WTC11 (cell line): ENCODE results near the gene FGG. TPM values are rescaled to one million over a fixed set of nuclear protein-coding genes. Genes with fewer than 3 reads are reported as not detected.
A peak's percentile ranks its signal among the peaks of the same experiment; 100 is the strongest.

Source experiments
- ATAC-seq: fragments of 200-7000 bp; cut with Tn5 transposase; 2 replicates; pipeline ENCODE4 v1.10.0; 2021; ENCODE audit warnings: mild to moderate bottlenecking, moderate library complexity
- CTCF ChIA-PET: fragments of 300-600 bp; sonication (Branson Sonifier 250); formaldehyde crosslinking; loops from one replicate; lab custom pipeline; 2021; ENCODE audit warnings: antibody characterized with exemption; lab: Charles Lee
- POLR2A ChIA-PET: fragments of 350-600 bp; sonication (Branson Sonifier 250); formaldehyde crosslinking; loops from one replicate; lab custom pipeline; 2021; ENCODE audit warnings: antibody characterized with exemption; lab: Charles Lee
- DNase-seq: peaks from one replicate; pipeline ENCODE4 v3.0.0; 2021; ENCODE audit warnings: low spot score
- H3K27ac Mint-ChIP-seq: 2 replicates; pipeline ENCODE4 v1.8.0; 2021; ENCODE audit warnings: mixed read lengths
- H3K27me3 Mint-ChIP-seq: 2 replicates; pipeline ENCODE4 v1.8.0; 2021; ENCODE audit warnings: low read depth, mild to moderate bottlenecking, moderate library complexity, mixed read lengths
- H3K36me3 Mint-ChIP-seq: 2 replicates; pipeline ENCODE4 v1.8.0; 2021; ENCODE audit warnings: mixed read lengths
- H3K4me1 Mint-ChIP-seq: 2 replicates; pipeline ENCODE4 v1.8.0; 2022; ENCODE audit warnings: mixed read lengths
- H3K4me3 Mint-ChIP-seq: 2 replicates; pipeline ENCODE4 v1.8.0; 2021; ENCODE audit warnings: mild to moderate bottlenecking, moderate library complexity, mixed read lengths
- H3K9me3 Mint-ChIP-seq: 2 replicates; pipeline ENCODE4 v1.8.0; 2021; ENCODE audit warnings: mixed read lengths
- ATF6 ChIP-seq: sonication (generic); formaldehyde crosslinking; IDR thresholded peaks from 2 replicates; pipeline ENCODE4 v1.8.1; 2023; ENCODE audit warnings: mild to moderate bottlenecking, missing genetic modification reagents
- CDX4 ChIP-seq: fragments of 250-450 bp; sonication (Bioruptor Pico); IDR thresholded peaks from 2 replicates; pipeline ENCODE4 v1.9.0; 2021; ENCODE audit warnings: moderate library complexity, mild to moderate bottlenecking, inconsistent platforms, borderline replicate concordance
- CREM ChIP-seq: sonication (generic); formaldehyde crosslinking; IDR thresholded peaks from 2 replicates; pipeline ENCODE4 v1.8.1; 2022; ENCODE audit warnings: mild to moderate bottlenecking, missing genetic modification reagents, moderate library complexity
- ELF4 ChIP-seq: sonication (generic); formaldehyde crosslinking; IDR thresholded peaks from 2 replicates; pipeline ENCODE4 v1.8.1; 2022; ENCODE audit warnings: low read depth, mild to moderate bottlenecking, moderate library complexity, missing genetic modification reagents
- FOXP1 ChIP-seq: sonication (generic); formaldehyde crosslinking; IDR thresholded peaks from 2 replicates; pipeline ENCODE4 v1.8.0; 2022; ENCODE audit warnings: missing genetic modification reagents, mild to moderate bottlenecking, moderate library complexity, borderline replicate concordance
- GRHL2 ChIP-seq: fragments of 250-450 bp; sonication (Bioruptor Pico); IDR thresholded peaks from 2 replicates; pipeline ENCODE4 v1.8.0; 2022; ENCODE audit warnings: mild to moderate bottlenecking, moderate library complexity; ENCODE audit not compliant: insufficient replicate concordance, severe bottlenecking
- MYBL2 ChIP-seq: sonication (generic); formaldehyde crosslinking; IDR thresholded peaks from 2 replicates; pipeline ENCODE4 v1.8.1; 2023; ENCODE audit warnings: mild to moderate bottlenecking, moderate library complexity, missing genetic modification reagents
- NFE2L1 ChIP-seq: sonication (generic); formaldehyde crosslinking; IDR thresholded peaks from 2 replicates; pipeline ENCODE4 v1.8.1; 2023; ENCODE audit warnings: missing genetic modification reagents
- NFYB ChIP-seq: sonication (generic); formaldehyde crosslinking; conservative IDR thresholded peaks from 2 replicates; pipeline ENCODE4 v1.8.0; 2022; ENCODE audit warnings: low read depth, missing genetic modification reagents
- NR1H2 ChIP-seq: sonication (generic); formaldehyde crosslinking; IDR thresholded peaks from 2 replicates; pipeline ENCODE4 v1.9.0; 2021; ENCODE audit warnings: mild to moderate bottlenecking, moderate library complexity, missing genetic modification reagents
- NR2C2 ChIP-seq: sonication (generic); formaldehyde crosslinking; IDR thresholded peaks from 2 replicates; pipeline ENCODE4 v1.8.0; 2022; ENCODE audit warnings: mild to moderate bottlenecking, missing genetic modification reagents
- OVOL2 ChIP-seq: fragments of 250-450 bp; sonication (Bioruptor Pico); IDR thresholded peaks from 2 replicates; pipeline ENCODE4 v1.9.0; 2021; ENCODE audit warnings: mild to moderate bottlenecking, borderline replicate concordance
- RELA ChIP-seq: sonication (generic); formaldehyde crosslinking; IDR thresholded peaks from 2 replicates; pipeline ENCODE4 v1.8.1; 2022; ENCODE audit warnings: missing genetic modification reagents, mild to moderate bottlenecking, borderline replicate concordance
- RORB ChIP-seq: fragments of 250-450 bp; sonication (Bioruptor Pico); IDR thresholded peaks from 2 replicates; pipeline ENCODE4 v1.9.0; 2021; ENCODE audit warnings: mild to moderate bottlenecking
- ZNF121 ChIP-seq: sonication (generic); formaldehyde crosslinking; IDR thresholded peaks from 2 replicates; pipeline ENCODE4 v1.8.0; 2023; ENCODE audit warnings: missing genetic modification reagents
- ZNF219 ChIP-seq: sonication (generic); formaldehyde crosslinking; IDR thresholded peaks from 2 replicates; pipeline ENCODE4 v1.8.0; 2023; ENCODE audit warnings: missing genetic modification reagents, mild to moderate bottlenecking, borderline replicate concordance
- ZNF671 ChIP-seq: fragments of 250-450 bp; sonication (Bioruptor Pico); IDR thresholded peaks from 2 replicates; pipeline ENCODE4 v1.8.0; 2021; ENCODE audit warnings: mild to moderate bottlenecking
- total RNA-seq: library from RNA; stranded (reverse); gene quantifications from 3 replicates; pipeline ENCODE4 v1.2.3, GENCODE V29; 2021
- TF ChIP-seq, protein P1 (sequence below): sonication (generic); formaldehyde crosslinking; IDR thresholded peaks from 2 replicates; pipeline ENCODE4 v1.8.0; 2022; ENCODE audit warnings: mild to moderate bottlenecking, missing genetic modification reagents
- TF ChIP-seq, protein P2 (sequence below): sonication (generic); formaldehyde crosslinking; IDR thresholded peaks from 2 replicates; pipeline ENCODE4 v1.8.1; 2022; ENCODE audit warnings: mild to moderate bottlenecking, missing genetic modification reagents, moderate library complexity, borderline replicate concordance
- TF ChIP-seq, protein P3 (sequence below): sonication (generic); formaldehyde crosslinking; IDR thresholded peaks from 2 replicates; pipeline ENCODE4 v1.8.0; 2022; ENCODE audit warnings: mild to moderate bottlenecking, missing genetic modification reagents
- TF ChIP-seq, protein P4 (sequence below): sonication (generic); formaldehyde crosslinking; IDR thresholded peaks from 2 replicates; pipeline ENCODE4 v1.8.1; 2023; ENCODE audit warnings: mild to moderate bottlenecking, moderate library complexity, missing genetic modification reagents

The FGG gene
- total RNA-seq, 1 experiment from 2014 or later = 2.4 TPM

DNA sequence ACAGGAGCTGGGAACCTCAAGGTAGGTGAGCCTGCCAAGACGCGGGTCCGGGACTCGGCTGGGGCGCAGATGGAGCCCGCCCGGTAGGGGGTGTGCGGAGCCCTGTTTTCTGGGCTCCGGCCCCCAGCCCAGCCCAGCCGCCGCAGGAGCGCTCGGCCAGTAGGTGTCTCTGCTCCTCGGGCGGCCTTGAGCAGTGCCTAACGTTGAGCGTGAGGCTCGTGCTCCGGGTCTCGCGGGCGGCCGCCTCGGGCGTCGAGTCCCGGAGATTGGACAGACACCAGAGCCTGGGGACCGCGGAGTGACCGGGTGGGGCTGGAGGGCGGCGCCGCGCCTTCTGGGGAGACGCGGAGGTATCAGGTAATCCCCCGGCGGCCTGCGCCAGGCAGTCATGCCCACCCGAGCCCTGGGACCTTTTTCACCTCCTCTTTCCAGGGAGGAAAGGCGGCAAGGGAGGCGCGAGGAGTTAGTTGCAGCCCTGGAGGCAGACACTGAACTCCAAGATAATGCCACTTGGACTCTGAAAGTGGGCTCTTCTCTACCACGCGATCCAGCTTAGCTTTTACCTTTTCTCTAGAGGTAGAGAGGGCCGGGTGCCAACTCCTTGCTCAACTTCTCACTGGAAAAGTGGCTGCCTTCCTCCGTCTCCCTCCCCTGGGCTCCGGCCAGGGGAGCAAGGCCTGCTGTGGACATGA is 14.5 kb upstream of the FGG start (continued):
- TF ChIP-seq, protein P1, sequence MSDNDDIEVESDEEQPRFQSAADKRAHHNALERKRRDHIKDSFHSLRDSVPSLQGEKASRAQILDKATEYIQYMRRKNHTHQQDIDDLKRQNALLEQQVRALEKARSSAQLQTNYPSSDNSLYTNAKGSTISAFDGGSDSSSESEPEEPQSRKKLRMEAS (CRISPR knock-in tag) = peak; percentile 95
- TF ChIP-seq FOXP1 (CRISPR knock-in tag) = peak; percentile 81; the same call in 1 of the 2 replicates
- TF ChIP-seq ELF4 (CRISPR knock-in tag) = peak; percentile 61; the same call in 1 of the 2 replicates
- peak; percentile 24; the same call in 1 of the 2 replicates for TF ChIP-seq NFYB (CRISPR knock-in tag)
- TF ChIP-seq, protein P2, sequence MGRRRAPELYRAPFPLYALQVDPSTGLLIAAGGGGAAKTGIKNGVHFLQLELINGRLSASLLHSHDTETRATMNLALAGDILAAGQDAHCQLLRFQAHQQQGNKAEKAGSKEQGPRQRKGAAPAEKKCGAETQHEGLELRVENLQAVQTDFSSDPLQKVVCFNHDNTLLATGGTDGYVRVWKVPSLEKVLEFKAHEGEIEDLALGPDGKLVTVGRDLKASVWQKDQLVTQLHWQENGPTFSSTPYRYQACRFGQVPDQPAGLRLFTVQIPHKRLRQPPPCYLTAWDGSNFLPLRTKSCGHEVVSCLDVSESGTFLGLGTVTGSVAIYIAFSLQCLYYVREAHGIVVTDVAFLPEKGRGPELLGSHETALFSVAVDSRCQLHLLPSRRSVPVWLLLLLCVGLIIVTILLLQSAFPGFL = no peak
- no peak for TF ChIP-seq ZNF121 (CRISPR knock-in tag)
- no peak for TF ChIP-seq ZNF219 (CRISPR knock-in tag)
- TF ChIP-seq, protein P3, sequence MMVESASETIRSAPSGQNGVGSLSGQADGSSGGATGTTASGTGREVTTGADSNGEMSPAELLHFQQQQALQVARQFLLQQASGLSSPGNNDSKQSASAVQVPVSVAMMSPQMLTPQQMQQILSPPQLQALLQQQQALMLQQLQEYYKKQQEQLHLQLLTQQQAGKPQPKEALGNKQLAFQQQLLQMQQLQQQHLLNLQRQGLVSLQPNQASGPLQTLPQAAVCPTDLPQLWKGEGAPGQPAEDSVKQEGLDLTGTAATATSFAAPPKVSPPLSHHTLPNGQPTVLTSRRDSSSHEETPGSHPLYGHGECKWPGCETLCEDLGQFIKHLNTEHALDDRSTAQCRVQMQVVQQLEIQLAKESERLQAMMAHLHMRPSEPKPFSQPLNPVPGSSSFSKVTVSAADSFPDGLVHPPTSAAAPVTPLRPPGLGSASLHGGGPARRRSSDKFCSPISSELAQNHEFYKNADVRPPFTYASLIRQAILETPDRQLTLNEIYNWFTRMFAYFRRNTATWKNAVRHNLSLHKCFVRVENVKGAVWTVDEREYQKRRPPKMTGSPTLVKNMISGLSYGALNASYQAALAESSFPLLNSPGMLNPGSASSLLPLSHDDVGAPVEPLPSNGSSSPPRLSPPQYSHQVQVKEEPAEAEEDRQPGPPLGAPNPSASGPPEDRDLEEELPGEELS (CRISPR knock-in tag) = 0 out of 2 replicates have a peak, but pooled peaks have one; percentile 25
- TF ChIP-seq RELA = peak; percentile 52
- TF ChIP-seq MYBL2 (CRISPR knock-in tag) = peak; percentile 61; the same call in 1 of the 2 replicates
- peak; percentile 61; the same call in 1 of the 2 replicates for TF ChIP-seq CREM
- TF ChIP-seq, protein P4, sequence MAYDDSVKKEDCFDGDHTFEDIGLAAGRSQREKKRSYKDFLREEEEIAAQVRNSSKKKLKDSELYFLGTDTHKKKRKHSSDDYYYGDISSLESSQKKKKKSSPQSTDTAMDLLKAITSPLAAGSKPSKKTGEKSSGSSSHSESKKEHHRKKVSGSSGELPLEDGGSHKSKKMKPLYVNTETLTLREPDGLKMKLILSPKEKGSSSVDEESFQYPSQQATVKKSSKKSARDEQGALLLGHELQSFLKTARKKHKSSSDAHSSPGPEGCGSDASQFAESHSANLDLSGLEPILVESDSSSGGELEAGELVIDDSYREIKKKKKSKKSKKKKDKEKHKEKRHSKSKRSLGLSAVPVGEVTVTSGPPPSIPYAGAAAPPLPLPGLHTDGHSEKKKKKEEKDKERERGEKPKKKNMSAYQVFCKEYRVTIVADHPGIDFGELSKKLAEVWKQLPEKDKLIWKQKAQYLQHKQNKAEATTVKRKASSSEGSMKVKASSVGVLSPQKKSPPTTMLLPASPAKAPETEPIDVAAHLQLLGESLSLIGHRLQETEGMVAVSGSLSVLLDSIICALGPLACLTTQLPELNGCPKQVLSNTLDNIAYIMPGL = peak; percentile 99
- TF ChIP-seq NFE2L1 = peak; percentile 66; the same call in 1 of the 2 replicates

DNA sequence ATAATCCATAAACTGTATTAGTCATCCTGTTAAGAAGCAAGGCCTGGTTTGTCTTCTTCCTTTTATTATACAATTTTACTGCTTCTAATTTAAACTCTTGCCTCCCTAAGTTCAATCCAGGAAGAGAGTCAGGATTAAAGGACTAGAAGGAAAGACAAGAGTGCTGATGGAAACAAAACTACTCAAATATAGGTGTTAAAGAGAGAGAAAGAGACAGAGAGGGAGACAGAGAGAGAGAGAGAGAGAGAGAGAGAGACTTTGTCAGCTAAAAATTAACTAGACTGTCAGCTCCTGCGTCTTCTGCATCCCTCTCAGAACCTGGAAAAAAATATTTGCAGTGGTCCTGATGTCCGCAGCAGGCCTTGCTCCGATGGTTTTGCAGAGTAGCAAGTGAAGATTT is 13.5 kb upstream of the FGG start:
- Mint-ChIP-seq H3K4me1 (peaks cover 2% of the 10 kb centered on the region; the same call in 1 of the 2 replicates), H3K27ac (no peak overlapping the region), H3K27me3 (peaks cover 10% of the 10 kb centered on the region), H3K9me3 (no peaks in the 10 kb centered on the region), H3K36me3 (no peaks in the 10 kb centered on the region), H3K4me3 (no peak overlapping the region)
- DNase-seq (no peak), ATAC-seq (no peak)
- ChIA-PET POLR2A (no interaction called here), CTCF (interaction anchor here (0.6 to 6.5 kb wide), 20 partner anchors 7 to 745 kb away, joined by 3 to 96 read pairs (median 4); partner anchors contain the start of genes FGG and PLRG1)
- no peak for TF ChIP-seq ATF6 (CRISPR knock-in tag)
- no peak for TF ChIP-seq CDX4 (CRISPR knock-in tag)
- no peak for TF ChIP-seq NR2C2
- no peak for TF ChIP-seq RORB (CRISPR knock-in tag)
- no peak for TF ChIP-seq GRHL2 (CRISPR knock-in tag)
- TF ChIP-seq MYBL2 (CRISPR knock-in tag) = no peak
- no peak for TF ChIP-seq NR1H2 (CRISPR knock-in tag)
- no peak for TF ChIP-seq ZNF671 (CRISPR knock-in tag)
- no peak for TF ChIP-seq OVOL2
